H54 (cell line): ENCODE results near the gene DOCK3.
"Not testable (repeated sequence)": the region's sequence is repeated elsewhere in the genome, so short reads cannot be mapped to it uniquely, and the experiment has no call there.

Experiments used
- DNase-seq: peaks from one replicate; pipeline ENCODE4 v3.0.0; 2011; ENCODE audit warnings: low spot score, mixed read lengths; ENCODE audit not compliant: insufficient read length
- FAIRE-seq: peaks from 3 replicates; lab custom pipeline; 2011; peaks lifted over from hg19 to GRCh38; lab: Jason Lieb, UNC
- POLR2A ChIP-seq: IDR thresholded peaks from 2 replicates; pipeline ENCODE4 v1.6.1; 2011; ENCODE audit warnings: low read depth, mild to moderate bottlenecking, low read length

Gene DOCK3

GRCh38 chr3:51024121-51024520, 349.4 kb downstream of the DOCK3 start:
- FAIRE-seq (no peak), DNase-seq (no peak)
- no peak for TF ChIP-seq POLR2A

GRCh38 chr3:51024765-51025632, 350.3 kb downstream of the DOCK3 start:
- no peak for TF ChIP-seq POLR2A
- FAIRE-seq (no peak), DNase-seq (no peak)

GRCh38 chr3:51031666-51032065, 356.9 kb downstream of the DOCK3 start:
- FAIRE-seq (no peak), DNase-seq (no peak)
- TF ChIP-seq POLR2A, result no peak

GRCh38 chr3:51035630-51036029, 360.9 kb downstream of the DOCK3 start:
- no peak for TF ChIP-seq POLR2A
- no peak for DNase-seq
- no peak for FAIRE-seq

- no peak for TF ChIP-seq POLR2A
- no peak for DNase-seq
- no peak for FAIRE-seq
Measured at GRCh38 chr3:51044982-51045381, 370.3 kb downstream of the DOCK3 start.

- FAIRE-seq, result no peak
- TF ChIP-seq POLR2A, result no peak
Measured at GRCh38 chr3:51052562-51052961, 377.8 kb downstream of the DOCK3 start.

GRCh38 chr3:51057121-51057520, 382.4 kb downstream of the DOCK3 start:
- no peak for DNase-seq
- FAIRE-seq, result no peak
- no peak for TF ChIP-seq POLR2A

More at GRCh38 chr3:51052562-51052961, 377.8 kb downstream of the DOCK3 start:
- DNase-seq, result no peak

GRCh38 chr3:51063053-51063452, 388.3 kb downstream of the DOCK3 start:
- FAIRE-seq, result no peak
- no peak for TF ChIP-seq POLR2A
- no peak for DNase-seq

- no peak for DNase-seq
- TF ChIP-seq POLR2A, result no peak
- no peak for FAIRE-seq
Measured at GRCh38 chr3:51075221-51075775, 400.6 kb downstream of the DOCK3 start.

- no peak for TF ChIP-seq POLR2A
- FAIRE-seq, result no peak
- no peak for DNase-seq
Measured at GRCh38 chr3:51082363-51082762, 407.6 kb downstream of the DOCK3 start.

- TF ChIP-seq POLR2A, result no peak
- FAIRE-seq (no peak), DNase-seq (no peak)
Measured at GRCh38 chr3:51083490-51083889, 408.8 kb downstream of the DOCK3 start.

- DNase-seq, FAIRE-seq: not testable (repeated sequence)
Measured at GRCh38 chr3:51092141-51092540, 417.4 kb downstream of the DOCK3 start.

GRCh38 chr3:51094838-51095237, 420.1 kb downstream of the DOCK3 start:
- FAIRE-seq, DNase-seq: not testable (repeated sequence)

GRCh38 chr3:51099794-51100535, 425.2 kb downstream of the DOCK3 start:
- DNase-seq (peak; percentile 62), FAIRE-seq (peak; percentile 94)
- no peak for TF ChIP-seq POLR2A
